Stimulated activated CD4-positive, alpha-beta T cell treated with anti-CD3 and anti-CD28 coated beads, Interleukin-2, amount 100 ng/mL, for 48 hours (primary cell): Measurements from ENCODE around the gene IQCE.
"Not testable (repeated sequence)": the region's sequence is repeated elsewhere in the genome, so short reads cannot be mapped to it uniquely, and the experiment has no call there.

Experiments
- DNase-seq, 2 donors: peaks; one replicate each; pipeline ENCODE4 v3.0.0-alpha.2; 2020

The IQCE gene

DNA sequence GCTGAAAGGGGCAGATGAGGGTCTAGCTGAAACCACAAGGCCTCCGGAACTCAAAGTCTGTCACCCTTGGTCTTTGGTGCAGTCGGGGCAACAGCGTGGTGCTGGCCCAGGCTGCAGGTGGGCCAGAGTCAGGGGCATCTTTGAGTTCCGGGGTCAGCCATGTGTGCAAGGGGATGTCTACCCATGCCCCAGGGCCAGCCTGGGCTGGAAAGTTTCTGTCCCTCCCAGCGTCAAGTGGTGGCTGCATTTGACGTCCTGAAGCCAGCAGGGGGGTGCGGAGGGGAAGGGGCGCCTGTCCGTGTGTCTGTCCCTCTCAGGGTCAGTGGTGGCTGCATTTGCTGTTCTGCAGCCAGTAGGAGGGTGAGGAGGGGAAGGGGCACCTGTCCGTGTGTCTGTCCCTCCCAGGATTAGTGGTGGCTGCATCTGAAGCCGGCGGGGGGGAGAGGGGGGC lies 4.1 kb upstream of the IQCE start:
- no peak for DNase-seq

DNA sequence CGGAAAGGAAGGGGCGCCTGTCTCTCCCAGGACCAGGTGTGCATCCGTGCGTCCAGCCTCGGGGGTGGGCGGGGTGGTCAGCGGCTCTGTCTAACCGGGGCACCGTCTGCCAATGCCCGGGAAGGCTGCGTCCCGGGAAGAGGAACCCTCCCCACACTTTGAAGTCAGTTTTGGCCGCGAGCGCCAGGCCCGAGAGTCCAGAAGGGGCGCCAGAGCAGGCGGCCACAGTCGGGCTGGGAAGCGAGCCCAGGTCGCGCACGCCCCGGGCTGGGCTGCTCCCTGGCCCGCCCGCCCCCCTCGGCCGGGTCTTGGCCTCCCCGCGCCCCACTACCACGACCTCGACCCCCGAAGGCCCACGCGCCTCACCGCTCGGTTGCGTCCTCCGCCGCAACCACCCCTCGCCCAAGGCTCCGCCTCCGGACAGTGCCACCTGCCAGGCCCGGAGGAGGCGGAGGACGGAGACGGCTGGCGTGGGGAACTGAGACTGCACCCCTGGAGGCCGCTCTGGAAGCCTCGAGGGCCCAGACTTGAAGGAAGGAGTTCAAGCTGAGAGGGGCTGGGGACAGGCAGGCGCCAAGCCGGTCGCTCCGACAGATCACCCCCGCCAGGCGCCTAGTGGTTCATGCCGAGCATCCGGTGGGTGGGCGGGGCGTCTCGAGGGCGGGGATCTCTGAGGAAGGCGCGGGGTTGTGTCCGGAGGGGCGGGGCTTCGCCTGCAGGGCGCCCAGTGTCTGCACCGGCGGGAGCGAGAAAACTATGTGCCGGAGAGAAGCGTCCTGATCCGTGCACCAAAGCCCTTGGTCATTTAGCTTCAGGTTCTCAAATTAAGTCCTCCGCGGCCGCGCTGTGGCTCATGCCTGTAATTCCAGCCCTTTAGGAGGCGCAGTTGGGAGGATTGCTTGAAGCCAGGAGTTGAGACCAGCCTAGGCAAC lies 3.4 kb upstream of the IQCE start, which contains the start of gene BRAT1:
Gene BRAT1 (minus strand): TSS at position 404 of the 932 bp plus-strand sequence. CDS start 1,093 bp downstream, outside the sequence.
- peak; percentile 95 to 96 for DNase-seq

- DNase-seq, result peak in 1 of 2 donors; percentile 29
Observed at GRCh38 chr7:2559283-2559950, 638 bp downstream of the IQCE start.

- not testable (repeated sequence) for DNase-seq
Observed at GRCh38 chr7:2563955-2564354, 5.2 kb downstream of the IQCE start.

- no peak for DNase-seq
Observed at GRCh38 chr7:2564970-2565540, 6.3 kb downstream of the IQCE start.

GRCh38 chr7:2566348-2566889 lies 7.6 kb downstream of the IQCE start:
- DNase-seq, result no peak

DNA sequence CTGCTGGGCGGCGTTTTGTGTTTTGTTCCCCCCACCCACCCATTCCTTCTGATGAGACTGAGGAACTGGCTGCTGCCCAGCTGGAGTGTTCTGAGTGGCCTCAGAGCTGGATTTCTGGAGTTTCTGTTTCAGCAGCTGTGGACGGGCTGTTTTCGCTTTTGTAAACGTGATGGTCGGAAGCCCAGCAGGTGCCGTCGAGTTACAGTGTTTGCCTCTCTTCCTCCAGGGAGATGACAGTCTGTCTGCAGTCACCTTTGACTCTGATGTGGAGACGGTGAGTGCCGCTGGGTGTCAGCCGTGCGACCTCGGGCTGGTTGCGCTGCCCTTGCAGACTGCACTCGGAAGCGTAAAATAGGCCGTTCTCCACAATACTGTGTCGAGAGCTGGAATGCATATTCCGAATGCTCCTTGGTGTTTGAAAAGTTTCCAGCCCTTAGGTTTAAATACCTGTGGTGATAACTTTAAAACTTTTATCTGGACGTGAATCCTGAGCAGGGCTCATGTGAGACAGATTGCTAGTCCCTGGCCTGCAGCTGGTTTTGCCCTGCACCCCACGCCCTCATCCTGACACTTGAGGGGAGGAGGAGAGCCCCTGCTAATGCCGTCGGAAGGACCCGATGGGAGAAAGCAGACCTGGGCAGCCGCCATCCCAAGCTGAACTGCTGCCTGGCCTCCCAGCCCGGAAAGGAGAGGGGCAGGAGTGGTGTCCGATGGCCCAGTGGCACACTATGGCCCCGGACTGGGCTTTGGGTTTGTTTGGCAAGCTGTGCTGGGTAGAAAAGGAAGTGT lies 8.3 kb downstream of the IQCE start:
- no peak for DNase-seq

DNA sequence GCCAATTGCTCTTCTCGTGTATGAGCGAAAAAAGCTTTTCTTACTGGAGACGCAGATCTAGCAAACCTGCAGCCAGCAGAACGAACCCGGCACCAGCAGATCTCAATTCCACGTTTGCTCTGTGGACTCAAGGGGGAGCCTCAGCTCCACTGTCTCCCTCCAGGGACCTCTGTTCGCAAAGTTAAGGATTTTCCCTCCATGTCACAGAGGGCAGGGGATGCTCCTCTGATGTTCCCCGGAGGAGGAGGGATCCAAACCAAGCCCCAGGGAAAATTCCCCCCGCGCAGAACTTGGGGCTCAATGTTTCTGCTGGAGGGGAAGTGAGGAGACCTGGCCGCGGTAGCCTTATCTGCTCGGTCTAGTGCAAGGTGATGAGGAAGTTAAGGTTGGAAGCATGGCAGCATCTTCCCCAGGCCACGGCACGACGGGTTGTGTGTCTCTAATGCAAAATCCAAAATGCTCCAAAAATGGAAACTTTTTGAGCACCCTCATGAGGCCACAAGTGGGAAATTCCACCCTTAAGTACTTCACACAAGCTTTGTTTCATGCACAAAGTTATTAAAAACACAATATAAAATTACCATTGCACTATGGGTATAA lies 9.0 kb downstream of the IQCE start:
- DNase-seq, result no peak

- DNase-seq, result no peak
Observed at GRCh38 chr7:2568521-2569223, 9.9 kb downstream of the IQCE start.

GRCh38 chr7:2569421-2569820 lies 10.6 kb downstream of the IQCE start:
- no peak for DNase-seq

DNA sequence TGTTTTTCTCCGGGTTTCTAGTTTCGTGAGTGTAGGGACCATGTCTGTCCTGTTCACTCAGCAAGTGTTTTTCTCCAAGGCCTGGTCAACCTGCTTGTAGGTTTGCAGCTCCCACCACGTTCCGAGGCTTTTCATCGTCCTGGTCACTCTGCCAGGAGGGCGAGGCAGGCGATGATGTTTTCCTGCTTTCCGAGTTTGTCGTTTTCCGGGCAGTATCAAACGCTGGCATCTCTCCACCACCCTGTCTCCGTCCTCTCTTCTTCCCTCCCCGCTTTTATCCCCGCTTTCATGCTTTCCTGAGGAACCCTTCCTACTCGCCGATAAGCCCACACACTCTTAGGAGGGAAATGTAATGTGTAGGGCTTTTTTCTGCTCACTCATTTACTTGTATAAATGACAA lies 11.2 kb downstream of the IQCE start:
- no peak for DNase-seq

DNA sequence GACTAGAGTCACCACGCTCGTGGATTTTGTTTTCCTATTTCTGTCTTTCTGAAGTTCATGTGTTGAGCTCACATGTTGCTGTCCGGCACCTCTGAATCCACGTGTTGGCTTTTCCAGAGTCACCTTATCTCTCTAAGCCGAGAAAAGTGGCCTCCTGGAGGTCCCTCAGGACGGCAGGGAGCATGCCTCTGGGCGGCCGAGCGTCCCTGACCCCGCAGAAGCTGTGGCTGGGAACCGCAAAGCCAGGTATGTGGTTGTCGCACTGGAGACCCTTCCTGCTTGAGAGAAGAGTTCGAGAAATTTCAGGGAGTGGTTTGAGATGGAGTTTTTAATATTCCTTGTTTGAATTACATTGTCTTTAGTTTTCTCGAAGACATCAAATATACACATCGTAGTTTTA lies 12.6 kb downstream of the IQCE start:
- no peak for DNase-seq

DNA sequence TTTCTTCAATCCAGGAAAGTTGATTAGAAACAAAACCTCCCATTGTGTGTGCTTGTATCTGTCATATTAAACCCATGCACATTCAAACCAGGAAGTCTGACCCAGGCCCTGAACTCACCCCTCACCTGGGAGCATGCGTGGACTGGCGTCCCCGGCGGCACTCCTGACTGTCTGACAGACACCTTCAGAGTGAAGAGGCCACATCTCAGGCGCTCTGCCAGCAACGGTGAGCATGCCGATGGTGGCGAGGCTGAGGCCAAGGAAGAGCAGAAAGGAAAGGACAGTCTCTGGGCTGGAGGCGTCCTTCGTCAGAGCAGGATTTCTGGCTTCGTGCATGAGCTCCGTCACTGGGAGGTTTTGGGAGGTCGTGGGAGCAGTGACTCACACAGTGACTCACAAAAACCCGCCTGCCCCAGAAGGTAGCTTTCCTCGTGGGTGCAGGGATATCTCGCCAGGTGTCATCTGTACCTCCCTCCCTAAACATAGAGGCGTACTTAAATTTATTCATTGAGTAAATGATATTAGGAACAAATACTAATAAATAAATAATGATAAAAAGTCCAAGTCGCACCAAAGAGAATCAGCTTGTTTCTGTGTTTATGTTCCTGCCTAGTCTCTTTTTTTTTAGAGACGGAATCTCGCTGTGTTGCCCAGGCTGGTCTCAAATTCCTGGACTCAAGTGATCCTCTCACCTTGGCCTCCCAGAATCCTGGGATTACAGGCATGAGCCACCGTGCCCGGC lies 13.5 kb downstream of the IQCE start:
- DNase-seq, result no peak

DNA sequence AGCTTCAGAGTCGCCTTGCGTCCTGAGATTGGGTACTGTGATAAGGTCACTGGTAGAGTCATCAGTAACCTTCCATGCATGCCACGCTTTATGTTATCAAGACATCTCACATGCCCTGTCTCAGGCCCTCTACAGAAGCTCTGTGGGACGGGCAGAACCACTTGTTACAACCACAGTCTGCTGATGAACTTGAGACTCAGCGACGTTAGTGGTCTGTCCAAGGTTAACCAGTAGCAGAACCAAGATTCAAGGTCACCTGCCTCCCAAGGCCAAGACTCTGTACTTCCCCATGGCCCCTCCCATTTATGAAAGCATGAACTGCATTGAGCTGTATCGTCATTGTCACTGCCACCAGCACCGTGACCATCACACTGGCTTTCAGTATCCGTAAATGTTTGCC lies 15.0 kb downstream of the IQCE start:
- DNase-seq, result no peak

GRCh38 chr7:2575046-2575732 lies 16.4 kb downstream of the IQCE start:
- DNase-seq, result no peak

GRCh38 chr7:2575733-2576340 lies 17.1 kb downstream of the IQCE start:
- DNase-seq, result no peak

GRCh38 chr7:2576742-2577491 lies 18.1 kb downstream of the IQCE start:
- DNase-seq, result no peak

DNA sequence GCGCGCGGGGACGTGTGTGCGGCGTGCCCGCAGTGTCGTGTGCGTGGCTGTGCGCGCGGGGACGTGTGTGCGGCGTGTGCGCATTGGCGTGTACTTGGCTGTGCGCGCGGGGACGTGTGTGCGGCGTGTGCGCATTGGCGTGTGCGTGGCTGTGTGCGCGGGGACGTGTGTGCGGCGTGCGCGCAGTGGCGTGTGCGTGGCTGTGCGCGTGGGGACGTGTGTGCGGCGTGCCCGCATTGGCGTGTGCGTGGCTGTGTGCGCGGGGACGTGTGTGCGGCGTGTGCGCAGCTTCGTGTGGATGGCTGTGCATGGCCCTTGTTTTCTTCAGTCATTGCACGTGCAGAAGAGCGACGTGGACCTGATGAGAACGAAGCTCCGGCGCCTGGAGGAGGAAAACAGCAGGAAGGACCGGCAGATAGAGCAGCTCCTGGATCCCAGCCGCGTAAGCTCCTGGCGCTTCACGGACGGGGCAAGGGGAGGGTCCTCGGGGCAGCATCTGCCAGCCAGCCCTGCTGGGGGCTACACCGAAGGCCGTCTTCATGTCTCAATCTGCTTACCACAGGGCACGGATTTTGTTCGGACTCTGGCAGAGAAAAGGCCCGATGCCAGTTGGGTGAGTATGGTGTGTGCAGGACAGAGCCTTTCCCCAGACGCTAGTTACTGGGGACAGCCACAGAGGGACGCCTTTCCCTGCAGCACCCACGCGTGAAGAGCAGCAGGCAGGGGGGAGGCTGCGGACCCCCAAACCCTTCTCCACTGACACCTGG lies 19.3 kb downstream of the IQCE start:
- no peak for DNase-seq
